HG03280 (cell line): ENCODE measurements around the gene PPP1R1C.

Experiments
- ATAC-seq: cut with Tn5 transposase; IDR thresholded peaks from one replicate; pipeline ENCODE4 v1.9.1; 2021; ENCODE audit warnings: mild to moderate bottlenecking, moderate library complexity; ENCODE audit not compliant: unreplicated experiment

The PPP1R1C gene

DNA sequence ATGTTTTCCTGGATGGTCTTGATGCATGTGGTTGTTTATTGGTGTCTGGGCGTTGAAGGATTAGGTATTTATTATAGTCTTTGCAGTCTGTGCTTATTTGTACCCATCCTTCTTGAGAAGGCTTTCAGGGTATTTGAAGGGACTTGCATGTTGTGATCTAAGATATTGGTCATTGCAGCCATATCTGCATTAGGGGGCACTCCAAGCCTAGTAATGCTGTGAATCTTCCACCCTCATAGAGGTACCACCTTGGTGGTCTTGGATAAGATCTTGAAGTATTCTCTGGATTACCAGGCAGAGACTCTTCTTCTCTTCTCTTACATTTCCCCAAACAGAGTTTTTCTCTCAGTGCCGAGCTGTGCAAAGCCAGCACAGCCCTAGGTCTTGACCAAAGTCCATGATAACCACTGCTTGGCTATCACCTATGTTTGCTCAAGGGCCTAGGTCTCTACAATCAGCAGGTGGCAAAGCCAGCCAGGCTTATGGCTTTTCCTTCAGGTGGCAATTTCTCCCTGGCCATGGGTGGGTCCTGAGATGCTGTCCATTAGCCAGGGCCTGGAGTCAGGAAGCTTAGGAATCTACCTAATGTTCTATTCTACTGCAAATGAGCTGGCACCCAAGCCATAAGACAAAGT lies 15.4 kb upstream of the PPP1R1C start:
- ATAC-seq = no peak

DNA sequence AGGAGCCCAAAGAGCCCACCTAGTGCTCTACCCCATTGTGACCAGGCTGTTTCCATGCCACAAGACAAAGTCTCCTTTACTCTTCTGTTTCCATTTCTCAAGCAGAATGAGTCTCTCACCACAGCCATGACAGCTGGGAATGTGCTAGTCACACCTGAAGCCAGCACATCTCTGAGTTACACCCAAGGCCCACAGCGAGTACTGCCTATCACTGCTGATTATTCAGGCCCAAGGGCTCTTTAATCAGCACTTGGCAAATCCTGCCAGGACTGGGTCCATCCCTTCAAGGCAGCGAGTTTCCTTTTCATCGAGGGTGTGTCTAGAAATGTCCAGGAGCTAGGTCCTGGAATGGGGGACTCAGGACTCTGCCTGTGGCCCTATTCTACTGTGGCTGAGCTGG lies 14.6 kb upstream of the PPP1R1C start:
- ATAC-seq = no peak

DNA sequence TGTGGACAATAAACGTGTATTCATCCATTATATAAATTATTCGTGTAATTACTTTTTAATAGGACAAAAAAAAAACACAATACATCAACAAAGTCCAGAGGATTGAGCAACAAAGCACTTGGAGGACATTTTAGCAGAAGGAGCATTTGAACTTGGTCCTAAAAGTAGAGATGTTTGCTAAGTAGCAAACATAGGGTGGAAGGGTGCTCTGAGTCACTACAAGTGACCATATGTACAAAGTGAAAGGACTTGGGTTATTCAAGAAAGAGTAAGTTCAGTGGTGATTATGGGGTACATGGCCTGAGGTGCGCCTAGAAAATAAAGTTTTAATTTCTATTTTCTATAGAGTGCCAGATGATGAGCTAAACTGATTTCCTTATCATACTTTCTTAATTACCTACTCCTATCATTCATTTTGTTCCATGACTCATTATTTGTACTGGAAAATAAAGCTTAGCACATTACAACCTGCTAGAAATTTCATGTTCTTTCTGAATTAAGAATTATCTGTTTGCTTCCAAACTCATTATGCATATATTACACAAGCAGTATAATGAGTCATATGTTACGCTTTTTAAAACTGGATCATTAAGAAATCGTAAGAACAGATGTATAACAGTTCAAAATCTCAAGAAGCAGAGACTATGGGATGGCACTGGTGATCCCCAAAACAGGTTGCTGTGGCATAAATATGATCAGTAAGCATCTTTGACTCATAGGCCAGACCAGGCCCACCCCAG lies 13.1 kb upstream of the PPP1R1C start:
- no peak for ATAC-seq

DNA sequence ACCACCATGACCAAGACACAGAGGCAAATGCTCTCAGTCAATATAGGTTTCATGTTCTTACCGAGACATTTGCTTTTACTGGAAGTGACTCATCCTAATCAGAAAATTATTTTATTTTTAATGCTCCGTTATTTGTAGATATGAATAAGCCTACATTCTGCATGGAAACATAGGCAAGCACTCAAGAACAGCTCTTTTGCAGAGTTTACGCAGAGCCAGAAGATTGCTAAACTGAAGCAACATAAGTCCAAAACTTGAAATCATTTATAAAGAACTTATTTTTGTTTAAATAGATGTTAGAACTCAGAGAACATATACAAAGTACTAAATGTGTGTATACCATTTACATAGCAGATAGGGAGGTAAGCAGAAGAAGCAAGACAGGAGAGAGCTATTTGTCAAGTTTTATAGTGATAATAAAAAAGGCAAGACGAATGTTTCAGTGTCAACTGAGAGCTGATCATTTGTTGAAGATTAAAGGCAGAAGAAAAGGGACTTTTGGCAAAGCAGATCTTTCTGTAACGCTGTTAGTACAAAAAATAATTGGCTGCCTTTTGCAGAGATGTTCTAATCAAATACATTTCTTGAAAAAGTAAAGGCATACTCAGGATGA lies 12.4 kb upstream of the PPP1R1C start:
- ATAC-seq = no peak

DNA sequence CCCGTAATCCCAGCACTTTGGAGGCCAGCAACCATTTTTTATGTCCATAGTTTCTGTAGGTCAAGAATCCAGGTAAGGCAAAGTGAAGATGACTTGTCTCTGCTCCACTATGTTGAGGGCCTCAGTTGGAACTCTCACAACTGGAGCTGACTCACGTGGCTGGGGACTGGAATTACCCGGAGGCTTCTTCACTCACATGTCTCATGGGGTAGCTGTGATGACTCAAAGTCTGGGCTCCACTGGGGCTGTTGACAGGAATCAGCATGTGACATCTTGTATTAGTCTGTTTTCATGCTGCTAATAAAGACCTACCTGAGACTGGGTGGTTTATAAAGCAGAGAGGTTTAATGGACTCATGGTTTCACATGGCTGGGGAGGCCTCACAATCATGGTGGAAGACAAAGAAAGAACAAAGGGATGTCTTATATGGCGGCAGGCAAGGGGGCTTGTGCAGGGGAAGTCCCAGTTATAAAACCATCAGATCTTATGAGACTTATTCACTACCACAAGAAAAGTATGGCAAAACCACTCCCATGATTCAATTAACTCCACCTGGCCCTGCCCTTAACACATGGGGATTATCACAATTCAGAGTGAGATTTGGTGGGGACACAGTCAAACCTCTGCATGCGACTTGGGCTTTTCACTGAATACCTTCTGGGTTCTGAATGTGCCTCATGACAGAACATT lies 7.8 kb upstream of the PPP1R1C start:
- ATAC-seq = peak; percentile 57

DNA sequence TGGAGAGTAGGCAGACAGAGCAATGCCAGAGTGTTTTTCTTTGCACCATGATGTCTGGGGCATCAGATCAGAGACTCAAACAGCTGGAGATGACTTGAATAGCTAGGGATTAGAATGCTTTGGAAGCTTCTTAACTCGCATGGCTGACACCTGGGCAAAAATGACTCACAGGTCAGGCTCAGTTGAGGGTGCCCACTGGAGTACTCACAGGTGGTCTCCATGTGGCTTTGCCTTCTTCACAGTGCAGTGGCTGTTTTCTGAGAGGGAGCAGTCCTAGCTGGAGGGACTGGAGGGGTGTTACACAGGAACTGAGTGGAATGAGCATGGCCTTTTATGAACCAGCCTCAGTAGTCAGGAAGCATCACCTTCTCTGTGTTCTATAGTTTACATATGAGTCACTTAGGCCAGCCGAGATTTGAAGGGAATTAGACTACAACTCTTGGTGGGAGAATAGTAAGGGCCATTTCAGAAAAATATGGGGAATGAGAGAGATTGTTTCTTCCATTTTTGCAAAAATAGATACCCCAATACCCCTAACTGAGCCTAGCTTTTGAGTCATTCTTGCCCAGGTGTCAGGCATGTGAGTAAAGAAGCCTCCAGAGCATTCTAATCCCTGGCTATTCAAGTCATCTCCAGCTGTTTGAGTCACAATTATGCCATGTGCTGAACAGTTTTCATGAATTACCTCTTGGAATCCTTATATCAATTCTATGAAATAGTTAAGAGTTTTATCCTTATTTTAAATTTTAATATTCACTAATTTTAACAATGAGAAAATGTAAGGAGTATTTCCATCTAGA lies 7.1 kb upstream of the PPP1R1C start:
- no peak for ATAC-seq

DNA sequence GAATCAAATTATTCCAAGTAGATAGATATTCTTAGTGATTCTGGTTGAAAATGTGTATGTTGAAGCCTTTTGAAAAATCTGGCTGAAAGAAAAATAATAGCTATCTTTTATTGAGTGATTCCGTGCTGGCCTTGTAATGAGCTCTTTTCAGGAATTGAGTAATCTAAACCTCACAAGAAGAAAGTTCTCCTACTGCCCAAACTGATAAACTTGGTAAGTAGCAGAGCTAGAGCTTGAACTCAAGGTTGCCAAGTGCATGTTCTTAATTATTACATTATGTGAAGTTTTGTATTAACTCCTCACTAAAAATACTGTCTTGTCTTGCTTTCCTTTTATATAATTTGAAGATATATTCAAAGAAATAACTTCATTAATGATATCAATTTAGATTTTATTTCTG lies 1.6 kb upstream of the PPP1R1C start:
- ATAC-seq = no peak

DNA sequence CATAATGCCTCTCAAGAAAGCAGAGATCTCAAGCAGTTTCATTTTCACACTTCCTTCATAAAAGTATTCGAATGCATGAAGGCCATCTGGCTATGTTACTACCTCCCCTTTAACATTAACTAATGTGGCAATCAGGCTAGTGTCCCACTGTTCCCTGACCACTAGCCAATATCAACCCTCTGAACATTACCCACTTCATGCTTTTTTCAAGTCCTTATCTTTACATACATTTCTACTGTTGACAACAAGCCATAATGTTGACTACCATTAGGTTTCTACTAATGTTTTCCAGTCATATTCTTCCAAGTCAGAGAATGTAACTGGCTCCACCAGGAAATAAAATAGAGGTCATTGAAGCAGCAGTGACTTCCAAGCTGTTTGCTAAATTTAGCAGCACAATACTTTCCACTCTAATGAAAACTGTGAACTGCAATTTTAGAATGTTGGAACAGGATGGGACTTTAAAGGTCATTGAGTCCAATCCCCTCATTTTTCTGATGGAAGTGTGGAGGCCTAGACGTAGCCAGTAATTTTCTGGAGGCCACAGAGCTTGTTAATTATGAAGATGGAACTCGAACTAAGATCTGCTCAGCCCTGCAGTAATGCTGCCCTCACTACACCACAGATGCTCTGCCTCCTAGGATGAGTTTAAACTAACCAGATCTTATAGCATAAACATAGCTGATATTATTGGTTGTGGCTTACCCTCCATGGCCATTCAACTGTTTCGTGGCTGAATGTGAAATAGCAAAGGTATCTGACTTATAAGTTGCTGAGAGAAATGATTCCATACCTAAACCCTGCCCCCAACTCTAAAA lies 630 bp upstream of the PPP1R1C start:
- ATAC-seq = no peak

DNA sequence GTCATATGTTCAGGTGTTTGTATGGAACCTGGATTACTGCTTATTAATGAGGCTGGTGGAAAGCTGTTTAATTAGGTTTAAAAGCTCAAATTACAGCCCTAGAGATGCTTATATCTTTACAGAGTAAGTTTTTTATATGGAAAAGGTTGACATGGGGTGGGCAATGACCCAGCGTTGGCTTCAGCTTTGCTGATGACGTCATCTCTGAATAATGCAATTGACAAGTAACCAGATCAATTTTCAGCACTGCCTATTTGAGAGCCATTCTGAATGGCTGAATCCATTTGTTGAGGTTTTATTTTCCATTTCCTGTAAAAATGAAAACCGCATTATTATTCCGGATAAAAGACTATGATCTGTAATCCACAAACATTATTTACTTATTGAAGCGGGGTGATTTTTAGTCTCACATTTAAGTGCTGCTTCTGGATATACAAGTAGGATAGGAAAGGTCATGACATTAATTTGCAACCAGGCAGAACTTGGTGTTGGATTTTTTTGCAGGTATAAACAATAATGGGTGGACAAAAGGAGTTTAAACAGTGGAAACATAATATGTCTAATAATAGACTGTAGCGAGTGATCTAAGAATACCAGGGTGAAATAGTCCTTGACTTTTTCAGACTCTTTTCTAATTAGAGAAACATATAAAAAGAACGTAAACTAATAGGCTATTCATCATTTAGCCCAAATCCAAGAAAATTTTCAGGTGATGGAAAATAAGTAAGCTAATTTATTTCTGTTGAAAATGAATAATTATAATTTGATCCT lies 2.7 kb downstream of the PPP1R1C start:
- no peak for ATAC-seq

DNA sequence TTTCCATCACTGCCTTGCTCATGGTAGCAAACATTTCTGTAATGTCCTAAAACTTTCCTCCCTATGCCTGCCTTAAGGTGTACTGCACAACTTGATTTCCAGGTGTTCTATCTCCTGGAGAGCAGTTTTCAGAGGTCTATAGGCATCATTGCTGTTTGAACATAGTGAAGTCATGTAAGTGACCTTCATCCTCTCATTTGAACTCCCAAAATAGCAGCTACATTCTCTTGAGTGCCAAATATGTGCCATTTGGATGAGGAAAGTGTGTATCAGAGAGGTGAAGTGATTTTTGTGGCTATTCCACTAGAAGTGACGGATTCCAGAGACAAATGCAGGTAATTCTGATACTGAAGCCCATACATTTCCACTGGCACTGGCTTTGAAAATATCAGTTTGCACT lies 3.4 kb downstream of the PPP1R1C start:
- no peak for ATAC-seq

DNA sequence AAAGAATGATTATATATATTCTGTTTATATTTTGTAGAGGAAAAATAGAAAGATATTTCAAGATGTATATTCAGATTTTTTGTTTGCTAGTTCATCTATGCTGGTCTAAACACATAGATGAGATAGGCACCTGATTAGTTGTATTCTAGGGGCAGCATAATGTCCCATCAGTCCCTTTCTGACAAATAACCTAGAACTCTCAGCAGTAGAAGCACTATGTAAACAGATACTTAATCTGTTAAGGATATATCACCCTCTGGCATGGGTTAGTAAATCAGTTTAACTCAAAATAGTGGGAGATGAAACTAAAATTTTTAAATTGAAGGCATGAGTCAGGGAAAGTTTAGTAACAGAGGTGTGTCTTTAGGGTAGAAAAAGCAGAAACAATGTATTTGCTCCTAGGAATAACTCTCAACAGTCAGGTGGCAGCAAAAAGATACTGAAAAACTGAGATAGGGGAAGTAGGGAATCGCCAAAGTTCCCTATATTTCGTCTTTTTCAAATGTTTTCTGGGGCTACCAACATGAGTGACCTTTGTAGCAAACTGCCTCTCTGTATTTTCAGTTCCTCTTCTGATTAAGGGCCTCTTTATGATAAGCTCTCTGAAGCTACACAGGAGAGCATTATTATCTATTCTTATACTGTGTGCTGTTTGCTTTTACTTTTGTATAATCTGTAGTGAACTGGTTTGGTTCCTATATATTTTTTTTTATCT lies 5.7 kb downstream of the PPP1R1C start:
- ATAC-seq = peak; percentile 93

DNA sequence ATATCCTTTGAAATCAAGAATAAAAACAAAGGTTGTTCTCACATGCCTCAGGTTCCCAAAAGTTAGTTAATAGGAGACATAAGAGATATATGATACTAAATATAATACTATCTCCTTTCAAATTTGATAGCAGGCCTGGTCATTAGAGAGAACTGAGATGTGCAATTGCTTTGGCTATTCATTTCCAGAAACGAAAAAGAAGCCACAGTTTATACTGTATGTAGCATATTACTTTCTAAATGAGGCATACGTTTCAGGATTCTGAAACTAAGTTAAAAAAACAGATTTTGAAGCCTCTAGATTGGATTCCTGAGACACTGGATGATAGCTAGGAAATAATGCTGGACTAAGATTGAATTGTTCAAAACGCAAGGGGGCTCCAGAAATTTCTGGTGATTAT lies 7.1 kb downstream of the PPP1R1C start:
- peak; percentile 82 for ATAC-seq

DNA sequence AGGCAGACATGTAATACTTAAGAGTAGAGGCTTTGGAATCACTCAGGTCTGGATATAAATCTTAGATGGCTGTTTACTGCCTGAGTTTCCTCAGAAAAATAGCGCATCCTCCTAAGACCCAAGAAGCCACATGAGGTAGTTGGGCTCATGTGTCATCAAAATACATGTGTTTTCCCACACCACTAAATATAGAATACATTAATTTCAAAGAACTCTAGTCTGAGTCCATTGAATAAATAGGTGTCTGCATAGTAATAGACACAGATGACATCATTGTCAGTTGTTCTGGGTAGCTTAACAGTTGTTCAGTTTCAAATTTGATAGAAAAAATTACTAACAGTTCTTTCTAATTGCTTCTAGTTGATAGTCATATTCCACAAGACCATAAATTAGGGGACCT lies 9.6 kb downstream of the PPP1R1C start:
- no peak for ATAC-seq

DNA sequence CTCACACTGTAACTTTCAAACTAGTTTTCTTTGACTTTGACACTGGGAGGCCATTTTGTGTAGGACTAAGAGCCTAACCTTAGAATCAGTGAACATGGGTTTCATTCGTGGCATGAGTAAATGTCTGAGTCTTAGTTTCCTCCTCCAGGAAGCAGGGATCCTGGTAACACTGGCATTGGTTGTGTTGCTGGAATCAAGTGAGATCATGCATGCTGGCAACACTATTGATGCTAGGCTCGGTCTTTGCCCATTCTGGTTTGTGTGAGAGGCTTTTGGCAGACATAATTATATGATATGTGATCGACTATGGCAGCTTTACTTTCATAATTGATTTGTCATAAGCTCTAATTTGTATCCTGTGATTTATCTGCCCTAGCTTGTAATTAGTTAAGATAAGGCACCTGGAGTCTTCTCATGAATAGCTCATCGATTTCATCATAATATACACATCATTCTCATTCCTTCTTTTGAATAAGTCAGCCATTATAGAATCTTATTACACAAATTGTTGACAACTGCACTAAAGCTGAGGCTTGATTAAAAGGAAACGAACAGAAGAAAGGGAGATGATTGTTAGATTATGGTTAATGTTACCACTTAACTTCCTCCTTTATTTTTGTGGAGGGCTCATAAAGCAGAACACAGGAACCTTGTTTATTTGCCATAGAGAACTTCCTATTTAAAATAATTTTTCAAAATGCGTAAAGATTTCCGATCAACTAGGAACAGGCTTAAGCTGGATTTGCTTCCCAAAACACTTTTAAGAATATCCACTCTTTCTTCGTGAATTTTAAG lies 12.6 kb downstream of the PPP1R1C start:
- no peak for ATAC-seq

DNA sequence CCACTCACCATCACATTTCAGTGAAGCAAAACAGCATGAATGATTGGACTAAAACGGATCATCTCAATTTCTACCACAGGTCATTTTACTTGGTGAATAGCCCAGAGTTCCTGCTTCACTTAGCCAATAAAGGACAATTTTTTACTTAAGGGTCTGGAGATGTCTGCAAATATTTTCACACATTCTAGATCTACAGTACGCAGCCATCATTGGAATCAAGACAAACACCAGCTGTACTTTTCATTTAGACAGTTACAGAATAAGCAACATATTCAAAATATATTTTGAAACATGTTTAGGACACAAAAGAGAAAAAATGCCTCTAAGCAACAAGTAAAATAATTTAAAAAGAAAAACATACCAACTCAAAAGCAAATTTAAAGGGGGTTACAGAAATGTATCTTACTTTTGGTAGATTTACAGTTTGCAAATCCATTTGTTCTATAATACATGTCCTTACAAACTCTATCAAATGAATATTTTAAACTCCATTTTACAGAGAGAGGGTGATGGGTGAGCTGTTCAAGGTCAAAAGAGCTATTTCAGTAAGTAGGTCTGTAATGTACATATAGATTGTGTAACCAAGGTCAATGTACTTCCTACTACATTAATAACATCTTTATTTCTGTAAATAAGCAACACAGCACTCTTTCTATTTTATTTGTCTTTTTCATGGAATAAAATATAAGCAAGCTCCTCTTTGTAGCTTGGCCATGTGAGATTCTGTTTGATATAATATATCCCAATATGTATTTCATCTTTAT lies 13.4 kb downstream of the PPP1R1C start:
- no peak for ATAC-seq

DNA sequence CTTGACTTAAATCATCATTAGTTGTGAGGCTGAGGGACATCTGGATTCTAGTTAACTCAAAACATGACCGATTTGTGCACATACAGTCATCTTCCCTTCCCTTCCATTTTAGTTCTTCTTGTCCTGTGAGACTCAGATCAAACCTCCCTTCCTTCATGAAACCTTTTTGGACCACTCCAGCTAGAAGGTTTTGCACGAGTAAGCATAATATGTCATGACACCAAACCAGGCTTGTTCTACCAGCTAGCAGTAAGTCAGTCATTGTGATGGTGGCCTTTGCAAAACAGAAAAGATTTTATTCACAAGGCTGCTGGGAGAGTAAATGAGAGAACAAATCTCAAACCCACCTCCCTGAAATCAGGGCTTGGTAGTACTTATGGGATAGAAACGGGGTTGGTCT lies 14.3 kb downstream of the PPP1R1C start:
- ATAC-seq = no peak

DNA sequence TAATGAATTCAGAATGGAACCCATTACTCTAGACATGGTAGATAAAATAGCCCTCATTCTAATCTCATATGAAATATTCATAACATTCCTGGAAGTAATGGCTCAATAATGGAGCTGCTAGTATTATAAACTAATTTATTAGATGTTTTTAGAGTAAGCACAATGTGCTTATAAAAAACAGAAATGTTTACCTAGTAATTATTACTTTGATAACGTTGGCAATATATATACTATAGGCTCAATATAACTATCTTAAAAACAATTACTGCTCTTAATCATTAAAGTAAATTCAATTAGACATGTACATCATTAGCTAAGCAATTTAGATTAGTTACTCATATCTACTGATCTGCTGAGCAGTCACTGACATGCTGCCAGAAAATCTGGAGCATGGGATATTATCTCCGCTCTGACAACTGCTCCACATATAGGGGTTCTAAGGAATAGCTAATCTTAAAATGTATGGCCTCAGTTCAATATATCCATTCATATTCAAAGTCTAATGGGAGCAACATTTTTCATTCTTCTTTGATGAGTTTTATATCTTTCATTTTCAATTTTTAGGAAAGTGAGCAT lies 19.4 kb downstream of the PPP1R1C start:
- ATAC-seq = no peak
